ENCODE results near the gene KIAA0586.

DNA sequence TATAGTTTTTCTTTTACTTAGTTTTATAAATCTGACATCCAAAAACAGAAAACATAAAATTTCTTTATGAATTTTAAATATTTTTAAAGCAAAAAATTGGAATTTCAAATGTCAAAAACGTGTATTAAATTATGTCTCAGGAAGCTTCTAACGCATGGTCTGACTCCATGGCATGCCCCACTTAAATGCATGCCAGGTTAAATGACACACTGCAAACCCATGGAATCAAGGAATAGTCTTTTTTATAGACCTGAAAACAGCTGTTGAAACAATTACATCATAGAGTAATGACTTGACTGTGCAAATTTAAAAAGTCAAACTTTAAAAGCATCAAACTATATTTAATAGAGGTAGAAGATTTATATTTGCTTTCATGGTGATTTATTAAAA, 114.1 kb downstream of the KIAA0586 start:
- TF ChIP-seq, protein P1, sequence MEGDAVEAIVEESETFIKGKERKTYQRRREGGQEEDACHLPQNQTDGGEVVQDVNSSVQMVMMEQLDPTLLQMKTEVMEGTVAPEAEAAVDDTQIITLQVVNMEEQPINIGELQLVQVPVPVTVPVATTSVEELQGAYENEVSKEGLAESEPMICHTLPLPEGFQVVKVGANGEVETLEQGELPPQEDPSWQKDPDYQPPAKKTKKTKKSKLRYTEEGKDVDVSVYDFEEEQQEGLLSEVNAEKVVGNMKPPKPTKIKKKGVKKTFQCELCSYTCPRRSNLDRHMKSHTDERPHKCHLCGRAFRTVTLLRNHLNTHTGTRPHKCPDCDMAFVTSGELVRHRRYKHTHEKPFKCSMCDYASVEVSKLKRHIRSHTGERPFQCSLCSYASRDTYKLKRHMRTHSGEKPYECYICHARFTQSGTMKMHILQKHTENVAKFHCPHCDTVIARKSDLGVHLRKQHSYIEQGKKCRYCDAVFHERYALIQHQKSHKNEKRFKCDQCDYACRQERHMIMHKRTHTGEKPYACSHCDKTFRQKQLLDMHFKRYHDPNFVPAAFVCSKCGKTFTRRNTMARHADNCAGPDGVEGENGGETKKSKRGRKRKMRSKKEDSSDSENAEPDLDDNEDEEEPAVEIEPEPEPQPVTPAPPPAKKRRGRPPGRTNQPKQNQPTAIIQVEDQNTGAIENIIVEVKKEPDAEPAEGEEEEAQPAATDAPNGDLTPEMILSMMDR (IDR thresholded peaks at IDR 0.05 in 4 of 5, conservative IDR thresholded peaks at IDR 0.05 in 1 of 5) = no peak
- no peak for TF ChIP-seq POLR2A (IDR thresholded peaks at IDR 0.05)
